Adrenal gland (tissue), 12 donors: Measurements from ENCODE around the gene PLA2G4F. TPM values are rescaled to one million over a fixed set of nuclear protein-coding genes. Genes with fewer than 3 reads are reported as not detected.

ENCODE experiments used
- DNase-seq, 7 donors: peaks; one replicate each; pipeline ENCODE4 v3.0.0-alpha.2; 2019 to 2020
- H3K27ac ChIP-seq, 5 donors: fragments of 200-600 bp; sonication (generic) in 4 of 5; 1 replicate in 3 of 5; 2 replicates in 2 of 5; pipeline versions ENCODE4 v1.5.1 to v1.8.0; 2016 to 2020; ENCODE audit warnings: mild to moderate bottlenecking in 1 of 5
- H3K27me3 ChIP-seq: fragments of 200-600 bp; 2 replicates; pipeline ENCODE4 v1.8.0; 2021
- H3K36me3 ChIP-seq, 2 donors: fragments of 200-600 bp; replicated peaks in 1 of 2; 1 replicate in 1 of 2; 2 replicates in 1 of 2; pipeline versions ENCODE4 v1.5.1 to v1.8.0; 2018 to 2022
- H3K4me1 ChIP-seq, 2 donors: fragments of 200-600 bp; replicated peaks in 1 of 2; 1 replicate in 1 of 2; 2 replicates in 1 of 2; pipeline versions ENCODE4 v1.5.1 to v1.8.0; 2018 to 2021
- H3K4me3 ChIP-seq, 4 donors: fragments of 200-600 bp; sonication (generic) in 3 of 4; one replicate each; pipeline ENCODE4 v1.5.1; 2016 to 2018
- H3K9me3 ChIP-seq, 3 donors: fragments of 200-600 bp; sonication (generic) in 1 of 3; replicated peaks in 1 of 3; 1 replicate in 2 of 3; 2 replicates in 1 of 3; pipeline versions ENCODE4 v1.5.1 to v1.8.0; 2016 to 2021
- POLR2A ChIP-seq, 2 donors: fragments of 450-650 bp; IDR thresholded peaks; one replicate each; pipeline ENCODE4 v1.6.1; 2017; ENCODE audit warnings: antibody characterized with exemption in 2 of 2, mild to moderate bottlenecking in 2 of 2, moderate library complexity in 1 of 2
- WGBS, 4 donors: extraction: QIAGEN DNeasy Blood & Tissue Kit in 2 of 4; methylation state at CpG; one replicate each; pipeline versions ENCODE4 v1.1.5 to v1.1.7; 2013 to 2017; 5-methylcytosine and 5-hydroxymethylcytosine counted together
- intact Hi-C, 2 donors: fragments of 100-400 bp; cut with DNase I; formaldehyde crosslinking; loops; one replicate each; pipeline versions ENCODE4 v1.14.1 to v1.15.0; 2022 to 2023
- polyA plus RNA-seq, 3 donors: library from polyadenylated mRNA; stranded (reverse); fragments of 200-250 nt in 2 of 3; fragments of 350-450 nt in 1 of 3; fragmentation: Illumina TruSeq in 1 of 3; extraction: RNeasy Lipid Tissue Mini Kit (QIAGEN cat#74804) in 1 of 3; gene quantifications; one replicate each; pipeline ENCODE4 v1.2.3, GENCODE V29; 2013 to 2014
- total RNA-seq, 9 donors: library from RNA; depleted of rRNA in 4 of 9; stranded (reverse); fragments of >200 nt in 4 of 9; fragments of 120-200 nt in 1 of 9; fragmentation: NEBNext Ultra II Directional in 1 of 9; extraction: Animal tissue kit (Norgen Biotek cat#: 25700) in 1 of 9; gene quantifications; one replicate each; pipeline versions ENCODE4 v1.1.0 to v1.2.4, GENCODE V29; 2013 to 2023
- TF ChIP-seq, protein P1 (sequence below), 6 experiments: fragments of 450-650 bp in 4 of 6; fragments of 200-600 bp in 2 of 6; sonication (generic) in 1 of 6; IDR thresholded peaks; 1 replicate in 5 of 6; 2 replicates in 1 of 6; pipeline versions ENCODE4 v1.5.1 to v1.8.0; 2016 to 2021; ENCODE audit warnings: antibody characterized with exemption in 6 of 6, mild to moderate bottlenecking in 2 of 6, moderate library complexity in 1 of 6
- donor health status: healthy with polysubstance abuse.
- donor health status: Bipolar disorder and iron deficiency.
- donor health status: DM: yes; HTN: yes; CAD: no.
- donor health status: DM: no; HTN: no; CAD: no.
- donor health status: DM: no; HTN: no; CAD: no.
- donor health status: DM: yes; HTN: yes; CAD: no.

The PLA2G4F gene
- total and polyA plus RNA-seq, 12 donors: 0.03 to 0.29 (median 0.11) TPM; not detected in 9

DNA sequence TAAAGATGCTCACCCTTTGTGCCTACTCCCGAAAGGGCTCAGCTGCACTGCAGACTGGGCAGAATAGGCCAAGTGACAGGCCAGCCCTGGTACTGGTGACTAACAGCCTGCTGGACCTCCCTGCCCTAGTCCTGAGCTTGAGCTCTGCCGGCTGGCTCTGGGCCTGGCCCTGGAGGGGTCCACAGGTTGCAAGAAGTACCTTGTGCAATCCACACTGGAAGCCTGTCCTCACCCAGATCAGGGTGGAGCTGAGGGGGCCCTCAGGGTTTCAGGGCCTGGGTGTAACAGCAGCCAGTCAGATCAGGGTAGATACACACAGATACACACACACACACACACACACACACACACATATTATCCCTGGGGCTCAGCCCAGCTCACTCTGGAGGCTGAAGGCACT is 34.8 kb downstream of the PLA2G4F start:
- Histone ChIP-seq H3K9me3 (no peaks in the 10 kb centered on the region), H3K4me1 (no peaks in the 10 kb centered on the region), H3K27ac (no peak overlapping the region), H3K36me3 (no peaks in the 10 kb centered on the region), H3K27me3 (no peaks in the 10 kb centered on the region), H3K4me3 (no peak overlapping the region)
- TF ChIP-seq, protein P1, sequence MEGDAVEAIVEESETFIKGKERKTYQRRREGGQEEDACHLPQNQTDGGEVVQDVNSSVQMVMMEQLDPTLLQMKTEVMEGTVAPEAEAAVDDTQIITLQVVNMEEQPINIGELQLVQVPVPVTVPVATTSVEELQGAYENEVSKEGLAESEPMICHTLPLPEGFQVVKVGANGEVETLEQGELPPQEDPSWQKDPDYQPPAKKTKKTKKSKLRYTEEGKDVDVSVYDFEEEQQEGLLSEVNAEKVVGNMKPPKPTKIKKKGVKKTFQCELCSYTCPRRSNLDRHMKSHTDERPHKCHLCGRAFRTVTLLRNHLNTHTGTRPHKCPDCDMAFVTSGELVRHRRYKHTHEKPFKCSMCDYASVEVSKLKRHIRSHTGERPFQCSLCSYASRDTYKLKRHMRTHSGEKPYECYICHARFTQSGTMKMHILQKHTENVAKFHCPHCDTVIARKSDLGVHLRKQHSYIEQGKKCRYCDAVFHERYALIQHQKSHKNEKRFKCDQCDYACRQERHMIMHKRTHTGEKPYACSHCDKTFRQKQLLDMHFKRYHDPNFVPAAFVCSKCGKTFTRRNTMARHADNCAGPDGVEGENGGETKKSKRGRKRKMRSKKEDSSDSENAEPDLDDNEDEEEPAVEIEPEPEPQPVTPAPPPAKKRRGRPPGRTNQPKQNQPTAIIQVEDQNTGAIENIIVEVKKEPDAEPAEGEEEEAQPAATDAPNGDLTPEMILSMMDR (IDR thresholded peaks at IDR 0.05): no peak
- TF ChIP-seq POLR2A (IDR thresholded peaks at IDR 0.05): no peak
- intact Hi-C loops: no loop called here
- no peak for DNase-seq
- WGBS, 4 donors: 24 to 49% (median 25%) methylated on average over 2 of the region's 2 CpGs; no CpG with 5 or more reads in 1 of the 4 donors

DNA sequence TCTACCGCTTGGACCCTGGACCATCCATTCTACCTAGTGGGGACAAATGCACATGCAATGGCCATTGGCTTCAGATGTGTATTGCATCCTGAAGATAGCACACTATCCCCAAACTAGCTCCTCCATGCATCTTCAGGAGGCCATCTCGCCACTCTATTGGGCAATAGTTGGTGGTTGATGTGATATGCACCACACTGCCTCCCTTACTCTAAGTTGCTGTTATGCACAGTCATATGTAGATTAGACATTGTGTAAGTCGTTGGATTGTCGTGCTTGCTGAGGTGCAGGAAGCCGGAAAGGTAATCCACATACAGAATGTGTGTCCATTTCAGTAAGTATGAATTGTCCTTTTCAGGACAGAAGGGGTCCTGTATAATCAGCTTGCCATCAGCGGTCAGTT is 35.4 kb downstream of the PLA2G4F start:
- TF ChIP-seq POLR2A (IDR thresholded peaks at IDR 0.05): no peak
- TF ChIP-seq, protein P1 (IDR thresholded peaks at IDR 0.05): no peak
- DNase-seq: no peak
- intact Hi-C loops: no loop called here
- H3K27me3 ChIP-seq: no peaks in the 10 kb centered on the region
- H3K36me3 ChIP-seq: no peaks in the 10 kb centered on the region
- no peaks in the 10 kb centered on the region for H3K9me3 ChIP-seq
- H3K4me1 ChIP-seq: no peaks in the 10 kb centered on the region
- H3K27ac ChIP-seq: no peak overlapping the region
- H3K4me3 ChIP-seq: no peak overlapping the region
- 78 to 84% (median 80%) methylated on average over 6 of the region's 6 CpGs for WGBS, 4 donors

DNA sequence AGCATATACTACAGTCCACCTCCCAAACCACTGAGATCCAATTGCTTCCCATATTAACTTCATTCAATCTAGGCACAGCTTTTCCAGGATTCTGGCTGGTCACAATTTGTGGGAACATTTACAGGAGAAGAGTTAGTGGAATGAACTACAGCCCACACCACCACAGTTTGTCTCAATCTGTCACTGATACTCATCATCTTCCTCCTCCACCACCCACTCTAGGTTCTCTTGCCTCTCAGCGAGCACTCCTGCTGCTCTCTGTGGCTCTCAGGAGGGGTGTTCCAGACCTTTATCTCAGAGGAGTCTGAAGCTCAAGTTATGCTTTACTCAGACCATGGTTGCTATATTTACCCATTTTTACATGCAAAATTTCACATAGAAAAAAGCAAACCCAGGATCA is 36.2 kb downstream of the PLA2G4F start:
- Histone ChIP-seq H3K36me3 (no peaks in the 10 kb centered on the region), H3K4me3 (no peak overlapping the region), H3K4me1 (no peaks in the 10 kb centered on the region), H3K27ac (no peak overlapping the region), H3K27me3 (no peaks in the 10 kb centered on the region), H3K9me3 (no peaks in the 10 kb centered on the region)
- DNase-seq: no peak
- intact Hi-C loops: no loop called here
- TF ChIP-seq POLR2A (IDR thresholded peaks at IDR 0.05): no peak
- TF ChIP-seq, protein P1 (IDR thresholded peaks at IDR 0.05): no peak
- 79 to 100% (median 94%) methylated on average over 1 of the region's 1 CpG for WGBS, 4 donors

DNA sequence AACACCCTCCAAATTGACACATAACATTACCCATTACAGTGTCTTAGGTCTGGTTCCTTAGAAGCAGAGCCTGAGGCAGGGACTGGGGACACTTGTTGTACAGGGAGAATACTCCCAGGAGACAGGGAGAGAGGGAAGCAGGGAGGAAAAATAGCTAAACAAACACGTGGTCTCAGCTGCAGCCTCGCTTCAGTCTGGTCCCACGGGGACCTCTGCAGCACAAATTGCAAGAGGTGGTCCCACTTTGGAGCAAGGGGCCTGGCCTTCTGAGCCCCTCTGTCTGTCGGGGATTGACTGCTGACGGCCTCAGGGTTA is 37.0 kb downstream of the PLA2G4F start:
- H3K4me3 ChIP-seq: no peak overlapping the region
- no peaks in the 10 kb centered on the region for H3K4me1 ChIP-seq
- no peaks in the 10 kb centered on the region for H3K27me3 ChIP-seq
- WGBS, 4 donors: 54 to 74% (median 72%) methylated on average over 5 of the region's 5 CpGs
- no peak for TF ChIP-seq POLR2A (IDR thresholded peaks at IDR 0.05)
- TF ChIP-seq, protein P1 (IDR thresholded peaks at IDR 0.05): no peak
- intact Hi-C loops: no loop called here
- no peak overlapping the region for H3K27ac ChIP-seq
- no peaks in the 10 kb centered on the region for H3K9me3 ChIP-seq
- DNase-seq: no peak
- no peaks in the 10 kb centered on the region for H3K36me3 ChIP-seq
